A549 (cell line): ENCODE measurements around the gene OPCML.

Experiments
- CTCF ChIP-seq: fragments of >200 bp; sonication (Bioruptor Twin); formaldehyde crosslinking; IDR thresholded peaks from 3 replicates; pipeline ENCODE4 v1.5.1; 2016
- ESRRA ChIP-seq: fragments of 150-350 bp; IDR thresholded peaks from 2 replicates; pipeline ENCODE4 v1.6.1; 2014; ENCODE audit warnings: mild to moderate bottlenecking, low read length, borderline replicate concordance
- HDAC2 ChIP-seq: fragments of 200-600 bp; sonication (generic); IDR thresholded peaks from 2 replicates; pipeline ENCODE4 v1.6.1; 2016
- HOXA7 ChIP-seq: fragments of 250-450 bp; sonication (Bioruptor Pico); IDR thresholded peaks from 2 replicates; pipeline ENCODE4 v1.5.0; 2020; ENCODE audit warnings: mild to moderate bottlenecking, moderate library complexity
- MAFK ChIP-seq: fragments of 450-650 bp; IDR thresholded peaks from 2 replicates; pipeline ENCODE4 v1.6.1; 2014; ENCODE audit not compliant: partially characterized antibody
- PHF8 ChIP-seq: fragments of 200-600 bp; sonication (generic); IDR thresholded peaks from 2 replicates; pipeline ENCODE4 v1.6.1; 2016; ENCODE audit warnings: low read depth, mild to moderate bottlenecking, antibody characterized with exemption, moderate library complexity, borderline replicate concordance
- POLR2A ChIP-seq: IDR thresholded peaks from 2 replicates; pipeline ENCODE4 v1.6.1; 2012; ENCODE audit warnings: mild to moderate bottlenecking, low read length
- POLR2AphosphoS2 ChIP-seq: conservative IDR thresholded peaks from 2 replicates; pipeline ENCODE4 v1.6.1; 2012; ENCODE audit warnings: low read length, improper control_type of control experiment, inconsistent platforms
- RCOR1 ChIP-seq: fragments of 150-350 bp; IDR thresholded peaks from 2 replicates; pipeline ENCODE4 v1.6.1; 2014; ENCODE audit warnings: antibody characterized with exemption, low read length, low read depth
- SMC3 ChIP-seq: fragments of >200 bp; sonication (Bioruptor Twin); formaldehyde crosslinking; IDR thresholded peaks from 3 replicates; pipeline ENCODE4 v1.6.1; 2018; ENCODE audit warnings: inconsistent platforms
- ZC3H11A ChIP-seq: fragments of 450-650 bp; IDR thresholded peaks from 2 replicates; pipeline ENCODE4 v1.6.1; 2014; ENCODE audit warnings: antibody characterized with exemption, mild to moderate bottlenecking

GRCh38 chr11:133086518-133086917 is 445.8 kb downstream of the OPCML start:
- no peak for TF ChIP-seq MAFK
- no peak for TF ChIP-seq HOXA7 (CRISPR knock-in tag)
- no peak for TF ChIP-seq CTCF
- no peak for TF ChIP-seq POLR2A
- no peak for TF ChIP-seq SMC3
- no peak for TF ChIP-seq POLR2AphosphoS2
- TF ChIP-seq RCOR1: no peak
- no peak for TF ChIP-seq PHF8
- TF ChIP-seq HDAC2: no peak
- TF ChIP-seq ZC3H11A: no peak
- TF ChIP-seq ESRRA: no peak
